Endometrial microvascular endothelial cells (primary cell): ENCODE measurements around the gene DHRSX. TPM values are rescaled to one million over a fixed set of nuclear protein-coding genes. Genes with fewer than 3 reads are reported as not detected.

Experiments
- in situ Hi-C: cut with HindIII; loops from 2 replicates; pipeline ENCODE4 v1.10.0; 2017; ENCODE audit warnings: low sequenced_read_pairs, low pct_unique_long_range_greater_than_20kb; ENCODE audit errors: inconsistent ontology term
- total RNA-seq: library from RNA; depleted of rRNA; stranded (reverse); fragments of >200 nt; gene quantifications from one replicate; pipeline ENCODE4 v1.2.3, GENCODE V29; 2015; ENCODE audit errors: inconsistent ontology term

Gene DHRSX
- total RNA-seq, 1 donor from 2014 or later = 13.8 TPM

DNA sequence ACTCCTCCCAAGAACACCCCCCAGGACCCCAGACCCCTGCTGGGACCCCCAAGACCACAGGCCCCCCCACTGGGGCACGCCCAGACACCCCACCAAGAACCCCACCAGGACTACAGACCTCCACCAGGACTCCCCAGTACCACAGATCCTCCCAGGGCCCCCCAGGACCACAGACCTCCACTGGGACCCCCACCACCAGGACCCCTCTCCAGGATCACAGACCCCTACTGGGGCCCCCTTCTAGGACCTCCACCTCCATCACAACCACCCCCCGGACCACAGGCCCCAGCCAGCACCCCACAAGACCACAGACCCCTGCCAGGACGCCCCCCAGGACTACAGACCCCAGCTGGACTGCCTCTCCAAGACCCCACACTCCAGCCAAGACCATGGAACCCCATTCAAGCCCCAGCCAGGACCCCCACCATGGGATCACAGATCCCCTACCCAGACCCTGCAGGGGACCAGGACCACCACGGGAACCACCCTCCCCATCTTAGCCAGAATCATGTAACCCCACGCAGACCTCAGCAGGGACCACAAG lies 855 bp upstream of the DHRSX start:
- in situ Hi-C loops = no loop called here

DNA sequence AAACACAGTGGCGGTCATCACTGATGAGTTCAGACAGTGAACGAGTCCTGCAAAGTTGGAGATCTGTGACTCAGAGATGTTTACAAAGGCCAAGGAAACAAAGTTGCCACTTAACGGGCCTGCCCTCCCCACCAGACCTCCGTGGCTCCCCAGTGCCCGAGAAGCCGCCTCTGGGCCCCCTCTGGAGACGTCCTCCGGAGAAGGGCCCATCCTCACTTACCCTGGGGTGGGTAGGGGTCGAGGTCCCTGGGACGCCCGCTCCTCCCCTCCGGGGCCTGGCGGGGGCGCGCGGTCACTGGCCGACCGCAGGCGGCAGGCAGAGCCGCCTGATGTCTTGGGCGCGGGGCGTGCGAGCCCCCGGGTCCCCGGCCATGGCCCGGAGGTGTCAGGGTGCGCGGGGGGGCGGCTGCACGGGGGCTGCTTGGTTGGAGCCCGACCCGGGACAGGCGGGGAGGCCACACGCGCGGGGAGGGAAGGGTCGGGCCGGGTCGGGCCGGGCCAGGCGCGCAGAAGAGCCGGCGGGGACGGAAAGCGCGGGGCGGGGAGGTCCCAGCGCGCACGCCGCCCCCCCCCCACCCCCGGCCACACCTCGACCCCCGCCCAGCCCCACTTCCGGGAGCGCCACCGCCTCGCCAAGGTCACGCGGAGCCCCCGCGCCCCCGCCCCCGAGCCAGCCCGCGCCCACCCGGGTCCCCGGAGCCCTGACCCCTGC lies 529 bp downstream of the DHRSX start:
- in situ Hi-C loops = no loop called here

DNA sequence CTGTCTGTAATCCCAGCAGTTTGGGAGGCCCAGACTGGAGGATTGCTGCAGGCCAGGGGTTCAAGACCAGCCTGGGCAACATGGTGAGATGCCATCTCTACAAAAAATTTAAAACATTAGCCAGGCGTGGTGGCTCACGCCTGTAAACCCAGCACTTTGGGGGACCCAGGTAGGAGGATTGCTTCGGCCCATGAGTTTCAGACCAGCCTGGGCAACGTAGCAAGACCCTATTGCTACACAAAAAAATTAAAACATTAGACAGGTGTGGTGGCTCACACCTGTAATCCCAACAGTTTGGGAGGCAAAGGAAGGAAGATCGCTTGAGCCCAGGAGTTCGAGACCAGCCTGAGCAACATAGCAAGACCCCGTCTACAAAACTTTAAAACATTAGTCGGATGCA lies 1.3 kb downstream of the DHRSX start:
- in situ Hi-C loops = no loop called here

DNA sequence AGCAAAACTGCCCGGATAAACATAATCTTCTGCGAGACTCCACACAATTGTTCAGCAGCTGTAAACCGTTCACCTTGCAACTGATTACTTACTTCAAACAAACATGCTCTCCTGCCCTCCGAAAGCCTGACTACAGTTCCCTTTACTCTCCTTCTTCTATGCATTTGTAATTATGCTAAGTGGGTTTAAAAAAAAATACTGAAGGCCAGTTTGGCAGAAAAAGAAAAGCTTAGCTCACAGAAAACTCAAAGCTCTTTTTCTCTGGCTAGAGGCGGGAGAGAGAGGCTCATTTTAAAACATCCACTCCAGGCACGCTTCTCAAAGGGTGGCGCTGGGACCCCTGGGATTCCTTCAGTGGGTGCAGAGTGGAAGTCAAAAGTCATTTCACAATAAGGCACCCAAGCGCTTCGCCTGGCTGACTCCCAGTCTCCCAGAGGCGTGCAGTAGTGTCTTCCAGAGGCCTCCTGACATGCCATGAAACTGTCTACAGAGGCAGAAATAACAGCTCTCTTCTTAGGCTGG lies 1.9 kb downstream of the DHRSX start:
- in situ Hi-C loops = no loop called here

DNA sequence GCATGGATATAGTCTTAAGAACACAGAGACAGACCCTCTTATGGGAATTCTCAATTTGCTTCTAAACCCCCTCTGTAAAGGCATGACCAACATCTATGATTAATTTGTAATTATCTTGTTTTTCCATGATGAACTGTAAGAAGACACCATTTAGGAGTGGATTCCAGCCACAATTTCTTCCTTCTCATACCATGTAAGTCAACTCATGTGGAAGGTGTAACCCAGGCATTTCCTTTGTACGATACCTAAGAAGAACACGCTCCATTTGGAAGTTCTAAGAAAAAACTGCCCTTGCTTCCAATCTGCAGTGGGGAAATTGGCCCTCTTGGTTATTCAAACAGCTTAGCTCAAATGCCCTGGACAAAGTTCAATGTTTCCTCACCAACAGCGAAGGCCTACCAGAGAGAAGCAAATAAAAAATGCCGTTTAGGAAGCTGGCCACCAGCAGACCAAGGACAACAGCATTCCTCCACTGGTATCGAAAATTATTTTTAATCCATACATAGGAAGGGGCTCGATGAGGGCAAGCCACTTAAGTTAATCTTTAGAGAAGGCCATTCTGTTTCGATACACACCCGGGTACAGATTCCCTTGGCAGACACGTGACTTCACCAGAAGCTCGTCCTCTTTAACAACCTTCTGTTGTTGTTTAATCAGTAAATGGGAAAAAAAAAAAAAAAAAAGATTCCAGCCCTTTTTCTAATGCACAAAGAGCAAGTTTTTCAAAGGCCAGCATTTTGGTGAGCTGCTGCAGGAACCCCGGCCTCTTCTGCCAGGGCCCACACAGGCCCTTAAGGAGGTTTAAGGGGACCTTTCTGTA lies 2.6 kb downstream of the DHRSX start:
- in situ Hi-C loops = no loop called here

DNA sequence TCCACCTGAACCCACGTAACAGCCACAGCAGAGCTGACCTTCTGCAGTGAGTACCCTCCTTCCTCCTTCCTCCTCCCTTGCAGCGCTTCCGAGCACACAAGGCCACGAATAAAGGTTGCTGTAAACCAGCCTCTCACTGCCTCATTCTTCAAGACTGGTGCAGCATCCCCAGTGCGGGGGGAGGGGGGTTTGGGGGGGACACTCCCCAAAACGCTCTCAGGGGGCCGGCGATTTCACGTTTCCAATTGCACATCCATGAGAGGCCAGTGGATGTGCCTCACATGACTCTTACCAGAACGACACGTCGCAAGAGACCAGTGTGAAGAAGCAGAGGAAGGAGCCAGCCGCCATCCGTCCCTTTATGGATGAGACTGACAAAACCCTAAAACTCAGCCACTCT lies 5.2 kb downstream of the DHRSX start:
- in situ Hi-C loops = no loop called here

DNA sequence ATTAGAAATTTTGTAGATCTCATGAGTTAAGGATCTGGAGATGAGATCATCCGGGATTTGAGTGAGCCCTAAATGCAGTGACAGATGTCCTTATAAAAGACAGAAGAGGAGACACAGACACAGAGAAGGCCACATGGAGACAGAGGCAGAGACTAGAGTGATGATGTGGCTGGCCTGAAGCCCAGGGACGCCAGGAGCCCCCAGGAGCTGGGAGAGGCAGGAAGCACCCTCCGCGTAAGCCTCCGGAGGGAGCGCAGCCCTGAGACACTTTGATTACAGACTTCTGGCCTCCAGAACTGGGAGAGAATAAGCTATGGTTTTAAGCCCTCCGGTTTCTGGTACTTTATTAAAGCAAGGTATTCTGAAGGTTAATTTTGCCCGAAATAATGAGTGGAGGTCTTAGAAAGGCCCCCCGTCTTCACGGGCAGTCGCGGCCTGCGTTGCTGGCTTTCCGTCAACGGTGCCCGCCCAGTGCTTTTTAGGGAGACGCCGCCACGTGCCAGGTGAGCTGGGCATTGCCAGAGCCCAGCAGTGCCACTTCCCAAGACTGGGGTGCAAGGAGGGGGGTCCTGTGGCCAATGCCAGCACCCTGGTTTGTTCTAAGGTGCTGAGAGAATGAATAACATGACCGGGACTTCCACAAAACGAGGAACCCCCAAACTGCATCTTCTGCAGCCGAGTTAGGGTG lies 8.1 kb downstream of the DHRSX start:
- in situ Hi-C loops = no loop called here

DNA sequence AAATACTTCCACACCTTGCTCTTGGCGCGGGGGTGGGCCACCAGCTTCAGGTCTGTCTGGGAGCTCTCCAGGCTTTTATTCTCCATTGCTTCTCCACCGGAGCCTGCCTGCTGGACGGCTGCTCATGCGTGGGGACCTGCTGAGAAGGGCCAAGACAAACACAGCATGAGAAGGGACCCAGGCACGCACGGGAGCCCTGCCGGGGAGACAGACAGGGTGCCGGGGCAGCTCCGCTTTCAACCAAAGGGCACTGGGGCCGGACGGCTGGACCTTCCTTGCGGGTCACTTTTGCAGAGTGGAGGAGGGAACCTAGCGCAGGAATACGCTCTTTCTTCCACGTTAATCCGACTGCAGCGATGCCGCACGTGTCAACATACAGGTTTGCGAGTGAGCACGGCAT lies 10.1 kb downstream of the DHRSX start:
- in situ Hi-C loops = no loop called here

DNA sequence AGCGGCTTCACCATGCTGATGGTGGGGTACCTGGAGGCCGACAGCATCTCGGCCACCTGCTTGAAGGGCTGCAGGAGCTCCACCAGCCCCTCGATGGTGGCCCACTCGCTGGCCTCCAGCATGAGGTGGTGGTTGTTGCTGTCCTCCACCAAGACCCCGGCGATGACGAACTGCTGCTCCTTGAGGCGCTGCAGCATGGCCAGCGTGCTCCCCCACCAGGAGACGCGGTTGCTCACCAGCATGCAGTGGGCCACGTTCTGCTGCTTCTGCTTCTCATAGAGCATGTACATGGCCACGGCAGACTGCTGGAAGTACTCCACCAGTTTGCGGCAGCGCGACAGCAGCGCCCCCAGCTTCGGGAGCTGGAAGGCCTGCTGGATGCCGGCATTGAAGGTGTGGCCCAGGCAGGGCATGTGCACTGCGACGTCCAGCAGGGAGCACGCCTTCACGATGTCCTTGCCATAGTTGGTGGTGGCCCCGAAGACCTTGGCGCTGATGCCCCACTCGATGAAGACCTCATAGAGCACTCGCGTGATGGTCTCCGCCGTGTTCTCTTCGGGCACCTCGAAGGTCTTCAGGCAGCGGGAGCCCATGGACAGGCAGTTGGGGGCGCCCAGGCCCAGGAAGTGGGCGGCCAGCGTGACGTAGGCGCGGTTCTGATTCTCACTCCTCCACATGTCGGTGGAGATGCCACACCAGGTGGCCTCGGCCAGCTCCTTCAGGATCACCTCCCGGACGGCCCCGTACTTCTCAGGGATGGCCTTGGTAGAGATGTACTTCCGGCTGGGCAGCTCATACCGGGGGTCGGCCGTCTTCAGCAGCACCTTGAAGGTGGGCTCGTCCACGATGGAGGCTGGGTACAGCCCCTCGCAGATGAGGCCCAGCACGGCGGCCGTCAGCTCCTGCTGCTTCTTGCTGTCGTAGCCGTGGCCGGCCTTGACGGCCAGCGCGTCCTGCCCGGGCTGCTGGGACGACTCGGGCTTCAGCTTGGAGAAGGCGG lies 11.0 kb downstream of the DHRSX start:
- in situ Hi-C loops = no loop called here

DNA sequence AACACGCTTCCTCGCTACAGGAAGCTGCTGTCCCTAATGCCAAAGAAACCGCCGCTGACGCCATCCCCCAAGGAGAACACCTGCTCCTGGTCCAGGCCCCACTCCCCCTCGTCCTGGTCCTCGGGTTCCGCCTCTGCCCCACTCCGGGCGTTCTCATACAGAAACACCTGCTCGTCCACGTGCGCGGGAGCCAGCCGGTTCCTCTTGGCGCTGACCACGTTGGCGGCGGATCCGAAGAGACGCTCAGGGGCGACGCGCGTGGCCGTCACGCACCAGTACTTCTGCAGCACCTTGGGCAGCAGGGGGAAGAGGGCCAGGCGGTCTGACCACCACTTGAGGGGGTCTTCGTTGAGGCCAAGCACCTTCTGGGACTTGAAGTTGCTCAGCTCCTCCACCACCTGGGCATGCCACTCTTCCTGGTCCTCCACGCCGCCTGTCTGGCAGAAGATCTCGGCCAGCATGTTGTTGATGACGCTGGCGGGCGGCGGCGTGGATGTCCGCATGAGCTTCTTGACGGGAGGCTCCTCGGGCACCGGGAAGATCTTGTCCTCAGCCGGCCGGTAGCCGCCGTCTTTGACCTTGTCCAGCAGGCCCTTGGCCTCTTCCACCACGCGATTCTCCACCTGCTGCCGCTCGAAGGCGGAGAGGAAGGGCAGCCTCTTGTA lies 12.0 kb downstream of the DHRSX start:
- in situ Hi-C loops = no loop called here

DNA sequence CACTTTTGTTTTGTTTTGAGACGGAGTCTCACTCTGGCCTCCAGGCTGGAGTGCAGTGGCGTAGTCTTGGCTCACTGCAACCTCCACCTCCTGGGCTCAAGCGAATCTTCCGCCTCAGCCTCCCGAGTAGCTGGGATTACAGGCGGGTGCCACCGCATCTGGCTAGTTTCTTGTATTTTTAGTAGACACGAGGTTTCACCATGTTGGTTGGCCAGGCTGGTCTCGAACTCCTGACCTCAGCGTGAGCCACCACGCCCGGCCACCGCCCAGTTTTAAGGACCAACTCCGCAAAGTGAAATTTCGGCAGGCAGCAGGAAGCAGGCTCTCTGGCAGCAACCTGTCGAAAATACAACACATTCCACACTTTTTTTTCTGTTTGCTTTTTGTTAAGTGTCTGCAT lies 13.4 kb downstream of the DHRSX start:
- in situ Hi-C loops = no loop called here

DNA sequence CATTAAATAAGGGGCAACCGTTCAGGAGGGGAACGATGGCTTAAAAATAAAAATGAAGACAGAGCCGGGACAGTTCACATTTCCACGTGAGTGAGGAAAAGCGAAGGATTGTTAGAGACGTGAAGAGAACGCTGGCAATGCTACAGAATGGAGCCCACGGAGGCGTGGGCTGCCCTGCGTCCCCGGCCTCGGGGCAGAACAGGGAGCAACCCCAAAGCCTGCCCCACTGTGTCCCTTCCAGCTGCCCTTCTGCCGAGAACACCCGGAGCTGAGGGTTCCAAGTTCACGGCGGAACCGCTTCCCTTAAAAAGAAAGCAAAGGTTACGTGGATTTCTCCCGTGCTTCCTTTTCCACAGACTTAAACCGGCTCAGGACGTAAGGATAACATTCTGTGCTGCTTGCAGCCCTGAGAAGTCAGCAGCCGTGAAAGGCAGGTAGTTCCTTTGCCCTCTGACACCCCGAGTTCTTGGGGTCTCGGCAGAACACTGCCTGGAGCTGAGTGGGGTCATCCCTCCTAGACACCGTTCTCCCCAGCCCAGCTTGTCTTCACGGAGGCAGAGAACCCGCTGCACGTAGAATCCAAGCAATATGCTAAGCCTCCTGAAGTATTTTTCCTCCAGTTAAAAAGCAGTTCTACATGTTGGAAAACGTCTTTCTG lies 14.2 kb downstream of the DHRSX start:
- in situ Hi-C loops = no loop called here

DNA sequence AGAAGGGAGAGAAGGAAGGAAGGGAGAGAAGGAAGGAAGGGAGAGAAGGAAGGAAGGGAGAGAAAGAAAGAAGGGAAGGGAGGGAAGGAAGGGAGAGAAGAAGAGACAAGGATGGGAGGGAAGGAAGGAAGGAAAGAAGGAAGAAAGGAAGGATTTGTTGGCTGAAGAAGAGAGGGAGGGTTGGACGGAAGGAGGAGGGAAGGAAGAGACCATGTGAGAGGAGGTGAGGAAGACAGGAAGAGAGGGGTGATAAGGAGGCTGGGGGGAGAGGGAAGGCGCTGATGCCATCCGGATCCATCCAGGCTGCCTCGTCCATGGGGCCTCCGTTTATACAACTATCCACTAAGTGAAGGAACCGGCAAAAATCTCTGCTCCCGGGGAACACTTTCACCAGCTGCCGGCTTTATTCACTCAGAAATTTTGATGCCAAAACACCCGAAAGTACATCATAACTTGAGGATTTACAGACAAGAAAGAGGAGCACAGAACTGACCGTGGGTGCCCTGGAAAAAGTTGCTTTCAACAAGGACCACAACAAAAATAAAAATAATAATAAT lies 14.9 kb downstream of the DHRSX start:
- in situ Hi-C loops = no loop called here

DNA sequence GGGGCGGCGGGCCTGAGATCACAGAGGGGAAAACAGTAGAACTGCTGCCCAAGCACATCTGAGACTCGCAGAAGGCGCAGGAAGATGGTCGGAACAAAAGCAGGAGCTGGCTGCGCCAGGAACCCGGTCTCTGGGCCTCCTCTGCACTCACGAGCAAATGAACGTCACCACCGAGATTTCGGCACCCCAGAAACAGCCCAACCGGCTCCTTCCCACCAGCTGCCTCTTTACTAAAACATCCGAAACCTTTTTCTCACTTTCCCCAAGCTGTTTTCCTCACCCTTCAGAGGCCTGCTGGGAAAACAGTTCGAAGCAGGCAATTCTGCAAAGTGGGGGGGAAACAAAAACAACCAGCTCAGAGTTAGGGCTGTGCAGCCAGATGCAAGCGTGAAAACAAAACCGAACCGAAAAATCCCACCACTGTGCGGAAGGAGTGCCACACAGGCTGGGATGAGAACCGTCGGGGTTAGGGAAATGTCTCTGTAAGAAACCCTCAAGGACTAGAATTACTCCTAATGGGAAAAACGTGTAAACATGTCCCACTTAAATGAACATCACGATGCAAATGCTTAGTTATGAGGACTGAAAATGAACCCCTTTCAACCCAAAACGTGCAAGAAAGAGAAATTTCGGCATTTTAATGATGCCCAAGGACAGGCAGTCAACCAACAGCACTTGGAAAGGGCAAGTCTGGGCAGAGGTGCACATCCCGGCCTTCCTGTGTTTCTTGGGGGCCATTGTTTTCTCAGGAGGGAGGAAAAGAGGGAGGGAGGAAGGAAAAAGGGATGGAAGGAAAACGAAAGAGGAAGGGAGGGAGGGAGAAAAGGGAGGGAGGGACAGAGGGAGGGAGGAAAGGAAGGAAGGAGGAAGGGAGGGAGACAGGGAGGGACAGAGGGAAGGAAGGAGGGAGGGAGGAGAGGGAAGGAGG lies 15.8 kb downstream of the DHRSX start:
- in situ Hi-C loops = no loop called here

DNA sequence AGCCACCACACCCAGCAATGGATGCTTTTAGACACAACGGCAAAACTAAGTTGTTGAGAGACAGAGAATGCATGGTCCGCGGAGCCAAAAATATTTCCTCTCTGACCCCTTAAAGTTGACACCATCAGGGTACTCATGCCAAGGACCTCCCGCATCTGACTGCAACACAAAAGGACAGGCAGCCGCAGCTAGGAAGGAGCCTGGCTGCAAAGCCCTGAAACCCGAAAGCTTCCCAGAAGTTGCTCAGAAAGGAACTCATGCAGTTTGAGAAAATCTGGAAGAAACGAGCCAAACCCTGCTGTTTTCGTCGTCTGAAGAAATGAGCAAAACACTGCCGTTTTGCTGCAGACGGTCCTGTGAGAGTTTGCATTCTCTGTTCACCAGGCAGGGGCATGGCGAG lies 16.5 kb downstream of the DHRSX start:
- in situ Hi-C loops = no loop called here

DNA sequence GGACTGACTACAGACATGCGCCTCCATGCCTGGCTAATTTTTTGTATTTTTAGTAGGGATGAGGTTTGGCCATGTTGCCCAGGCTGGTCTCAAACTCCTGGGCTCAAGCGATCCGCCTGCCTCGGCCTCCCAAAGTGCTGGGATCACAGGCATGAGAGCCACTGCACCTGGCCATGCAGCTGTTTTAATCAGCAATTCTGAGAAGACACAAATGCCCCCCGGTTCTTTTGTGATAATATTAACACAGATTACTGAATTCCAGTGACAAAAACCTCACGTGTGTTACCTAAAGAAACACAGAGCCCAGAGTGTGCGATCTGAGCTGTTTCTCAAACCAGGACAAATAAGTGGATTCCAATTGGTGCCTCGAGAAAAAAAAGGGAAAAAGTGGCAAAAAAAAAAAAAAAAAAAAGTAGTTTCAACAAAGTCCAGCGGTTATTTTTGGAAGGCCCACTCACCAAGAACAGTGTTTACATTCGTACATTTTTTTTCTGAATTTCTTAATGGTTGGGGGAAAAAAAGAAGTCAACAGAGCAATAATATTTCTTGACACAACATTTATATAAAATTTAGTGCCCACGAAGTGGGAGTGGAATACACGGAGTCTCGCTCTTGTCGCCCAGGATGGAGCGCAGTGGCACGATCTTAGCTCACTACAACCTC lies 17.2 kb downstream of the DHRSX start:
- in situ Hi-C loops = no loop called here
